ENCODE measurements around the gene LTO1.
"Not testable (repeated sequence)": the region's sequence is repeated elsewhere in the genome, so short reads cannot be mapped to it uniquely, and the experiment has no call there.

DNA sequence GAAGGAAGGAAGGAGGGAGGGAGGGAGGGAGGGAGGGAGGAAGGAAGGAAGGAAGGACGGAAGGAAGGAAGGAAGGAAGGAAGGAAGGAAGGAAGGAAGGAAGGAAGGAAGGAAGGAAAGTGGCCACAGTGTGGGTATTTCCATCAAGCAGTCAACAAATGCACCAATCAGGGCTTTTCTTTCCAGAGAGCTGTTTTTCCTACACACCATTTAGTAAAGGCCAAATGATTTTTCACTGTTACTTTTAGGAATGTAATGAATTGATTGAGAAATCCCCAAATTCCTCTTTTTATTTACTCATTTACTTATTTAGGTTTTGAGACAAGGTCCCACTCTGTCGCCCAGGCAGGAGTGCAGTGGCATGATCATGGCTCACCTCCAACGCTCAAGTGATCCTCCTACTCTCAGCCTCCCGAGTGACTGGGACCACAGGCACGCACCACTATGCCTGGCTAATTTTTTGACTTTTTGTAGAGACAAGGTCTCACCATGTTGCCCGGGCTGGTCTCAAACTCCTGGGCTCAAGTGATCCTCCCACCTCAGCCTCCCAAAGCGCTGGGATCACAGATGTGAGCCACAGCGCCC lies 53.0 kb downstream of the LTO1 start:
- TF ChIP-seq, protein P1, sequence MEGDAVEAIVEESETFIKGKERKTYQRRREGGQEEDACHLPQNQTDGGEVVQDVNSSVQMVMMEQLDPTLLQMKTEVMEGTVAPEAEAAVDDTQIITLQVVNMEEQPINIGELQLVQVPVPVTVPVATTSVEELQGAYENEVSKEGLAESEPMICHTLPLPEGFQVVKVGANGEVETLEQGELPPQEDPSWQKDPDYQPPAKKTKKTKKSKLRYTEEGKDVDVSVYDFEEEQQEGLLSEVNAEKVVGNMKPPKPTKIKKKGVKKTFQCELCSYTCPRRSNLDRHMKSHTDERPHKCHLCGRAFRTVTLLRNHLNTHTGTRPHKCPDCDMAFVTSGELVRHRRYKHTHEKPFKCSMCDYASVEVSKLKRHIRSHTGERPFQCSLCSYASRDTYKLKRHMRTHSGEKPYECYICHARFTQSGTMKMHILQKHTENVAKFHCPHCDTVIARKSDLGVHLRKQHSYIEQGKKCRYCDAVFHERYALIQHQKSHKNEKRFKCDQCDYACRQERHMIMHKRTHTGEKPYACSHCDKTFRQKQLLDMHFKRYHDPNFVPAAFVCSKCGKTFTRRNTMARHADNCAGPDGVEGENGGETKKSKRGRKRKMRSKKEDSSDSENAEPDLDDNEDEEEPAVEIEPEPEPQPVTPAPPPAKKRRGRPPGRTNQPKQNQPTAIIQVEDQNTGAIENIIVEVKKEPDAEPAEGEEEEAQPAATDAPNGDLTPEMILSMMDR (IDR thresholded peaks at IDR 0.05): not testable (repeated sequence)
- not testable (repeated sequence) for TF ChIP-seq ZFX (IDR thresholded peaks at IDR 0.05; ENCODE audit: borderline replicate concordance)
